ENCODE measurements around the gene METTL25B. TPM values are rescaled to one million over a fixed set of nuclear protein-coding genes. Genes with fewer than 3 reads are reported as not detected.

The METTL25B gene
- total RNA-seq (2014; rRNA removed; shearing (Covaris generic)) = 30.0 and 30.3 TPM in 2 replicates

- DNase-seq (ENCODE audit: low spot score) = peak; percentile 86
These were observed at the start of gene METTL25B for GRCh38 chr1:156727926-156728598. TSS of gene METTL25B (plus strand) at chr1:156728469. CDS start at chr1:156729105, 636 bp downstream.

GRCh38 chr1:156680056-156680455 is 48.2 kb upstream of the METTL25B start:
- no peak for DNase-seq (ENCODE audit: low spot score)

- no peak for DNase-seq (ENCODE audit: low spot score)
These were observed 46.9 kb upstream of the METTL25B start for GRCh38 chr1:156681196-156681960.

- no peak for DNase-seq (ENCODE audit: low spot score)
These were observed 45.9 kb upstream of the METTL25B start for GRCh38 chr1:156682166-156682890.

- no peak for DNase-seq (ENCODE audit: low spot score)
These were observed 44.0 kb upstream of the METTL25B start for GRCh38 chr1:156684227-156684782.

- DNase-seq (ENCODE audit: low spot score) = peak; percentile 95
These were observed 39.0 kb upstream of the METTL25B start for GRCh38 chr1:156689035-156689952.

GRCh38 chr1:156689953-156690674 is 38.2 kb upstream of the METTL25B start:
- DNase-seq (ENCODE audit: low spot score) = no peak

GRCh38 chr1:156690675-156691036 is 37.6 kb upstream of the METTL25B start:
- DNase-seq (ENCODE audit: low spot score) = no peak

GRCh38 chr1:156691191-156691590 is 37.1 kb upstream of the METTL25B start:
- no peak for DNase-seq (ENCODE audit: low spot score)

- DNase-seq (ENCODE audit: low spot score) = peak; percentile 67
These were observed 36.4 kb upstream of the METTL25B start for GRCh38 chr1:156691665-156692440.

GRCh38 chr1:156692441-156692924 is 35.8 kb upstream of the METTL25B start:
- peak; percentile 88 for DNase-seq (ENCODE audit: low spot score)

- DNase-seq (ENCODE audit: low spot score) = peak; percentile 97
These were observed 35.1 kb upstream of the METTL25B start for GRCh38 chr1:156692925-156693847.

- peak; percentile 82 for DNase-seq (ENCODE audit: low spot score)
These were observed 34.2 kb upstream of the METTL25B start for GRCh38 chr1:156693848-156694689.

GRCh38 chr1:156694690-156694962 is 33.6 kb upstream of the METTL25B start:
- no peak for DNase-seq (ENCODE audit: low spot score)

GRCh38 chr1:156696755-156697154 is 31.5 kb upstream of the METTL25B start:
- no peak for DNase-seq (ENCODE audit: low spot score)

- no peak for DNase-seq (ENCODE audit: low spot score)
These were observed 30.8 kb upstream of the METTL25B start for GRCh38 chr1:156697481-156697880.

- DNase-seq (ENCODE audit: low spot score) = no peak
These were observed 29.3 kb upstream of the METTL25B start for GRCh38 chr1:156698995-156699394.

Measured in HT-29 (cell line).